Kidney (tissue), 14 donors: Measurements from ENCODE around the gene MAML1. TPM values are rescaled to one million over a fixed set of nuclear protein-coding genes. Genes with fewer than 3 reads are reported as not detected.

Source experiments
- DNase-seq, 5 donors: peaks; one replicate each; pipeline ENCODE4 v3.0.0-alpha.2; 2013 to 2020
- FAIRE-seq: peaks from 2 replicates; lab custom pipeline; 2012; peaks lifted over from hg19 to GRCh38; lab: Jason Lieb, UNC
- H3K27ac ChIP-seq, 2 donors: one replicate each; pipeline ENCODE4 v1.7.0; 2013; ENCODE audit warnings: low read depth in 2 of 2, low read length in 2 of 2, inconsistent platforms in 1 of 2
- H3K27me3 ChIP-seq: one replicate; pipeline ENCODE4 v1.7.1; 2013; ENCODE audit warnings: low read length, inconsistent platforms; ENCODE audit not compliant: control insufficient read depth, insufficient read depth
- H3K36me3 ChIP-seq, 3 donors: one replicate each; pipeline versions ENCODE4 v1.7.0 to v1.7.1; 2013; ENCODE audit warnings: low read length in 3 of 3, control low read depth in 1 of 3, inconsistent platforms in 1 of 3; ENCODE audit not compliant: insufficient read depth in 3 of 3, control insufficient read depth in 2 of 3
- H3K4me1 ChIP-seq, 3 donors: one replicate each; pipeline versions ENCODE4 v1.7.0 to v1.7.1; 2013; ENCODE audit warnings: low read length in 3 of 3, inconsistent platforms in 1 of 3, low read depth in 1 of 3; ENCODE audit not compliant: control insufficient read depth in 2 of 3, insufficient read depth in 2 of 3
- H3K4me3 ChIP-seq, 3 donors: one replicate each; pipeline versions ENCODE4 v1.7.0 to v1.8.1; 2013; ENCODE audit warnings: low read length in 3 of 3, control low read depth in 1 of 3, inconsistent platforms in 1 of 3
- H3K9ac ChIP-seq, 3 donors: one replicate each; pipeline versions ENCODE4 v1.7.0 to v1.7.1; 2013; ENCODE audit warnings: low read length in 3 of 3, control low read depth in 1 of 3, inconsistent platforms in 1 of 3
- H3K9me3 ChIP-seq, 3 donors: one replicate each; pipeline versions ENCODE4 v1.7.0 to v1.7.1; 2013; ENCODE audit warnings: low read length in 3 of 3, control low read depth in 1 of 3, inconsistent platforms in 1 of 3; ENCODE audit not compliant: control insufficient read depth in 2 of 3, insufficient read depth in 1 of 3
- CTCF ChIP-seq: IDR thresholded peaks from 3 replicates; pipeline ENCODE4 v1.5.1; 2012; ENCODE audit warnings: mild to moderate bottlenecking, moderate library complexity, borderline replicate concordance; ENCODE audit not compliant: insufficient read depth; ENCODE audit errors: extremely low read depth
- intact Hi-C: fragments of 100-400 bp; cut with DNase I; formaldehyde crosslinking; loops from one replicate; pipeline ENCODE4 v1.11.1; 2022
- polyA plus RNA-seq: library from polyadenylated mRNA; stranded (reverse); fragments of 350-450 nt; fragmentation: Illumina TruSeq; extraction: RNeasy Lipid Tissue Mini Kit (QIAGEN cat#74804); gene quantifications from one replicate; pipeline ENCODE4 v1.2.3, GENCODE V29; 2014; ENCODE audit warnings: low read depth, low replicate concordance; ENCODE audit not compliant: insufficient read depth
- total RNA-seq: library from RNA; stranded (reverse); fragmentation: NEBNext Ultra II Directional; extraction: Animal tissue kit (Norgen Biotek cat#: 25700); gene quantifications from one replicate; pipeline ENCODE4 v1.2.1, GENCODE V29; 2021
- donor health status: control.
- donor health status: control.
- donor health status: control.
- donor health status: control.
- donor health status: control.
- donor health status: DM: yes; HTN: yes; CAD: no.
- donor health status: Normal renal cell carcinoma (clear cell type).

The MAML1 gene
- total and polyA plus RNA-seq, 2 donors from 2014 or later = 5.3 to 26.8 TPM

GRCh38 chr5:179820483-179821297 is 88.1 kb downstream of the MAML1 start, which contains the start of gene SQSTM1:
Gene SQSTM1, plus strand, starts transcription at chr5:179820905. Its CDS starts 32 bp downstream, at chr5:179820937.
- no peak for FAIRE-seq
- Histone ChIP-seq H3K27ac (peak within 1 kb of the TSS; percentile 99 to 100), H3K4me1 (peaks cover 0 to 54% (median 50%) of the 10 kb centered on the region in 3 donors), H3K27me3 (no peaks in the 10 kb centered on the region), H3K9ac (peak within 1 kb of the TSS; percentile 85 to 99 (median 93)), H3K9me3 (no peaks in the 10 kb centered on the region), H3K4me3 (peak within 1 kb of the TSS; percentile 77 to 93 (median 84)), H3K36me3 (peaks cover 3 to 24% (median 15%) of the 10 kb centered on the region in 3 donors)
- peak; percentile 84 to 96 (median 93) for DNase-seq
- TF ChIP-seq CTCF = no peak
- intact Hi-C loops = no loop called here

- Histone ChIP-seq H3K4me1 (peaks cover 0 to 55% (median 53%) of the 10 kb centered on the region in 3 donors), H3K4me3 (peak overlapping the region; percentile 77 to 93 (median 84)), H3K27me3 (no peaks in the 10 kb centered on the region), H3K9ac (peak overlapping the region; percentile 85 to 99 (median 93)), H3K36me3 (peaks cover 3 to 31% (median 17%) of the 10 kb centered on the region in 3 donors), H3K9me3 (no peaks in the 10 kb centered on the region), H3K27ac (peak overlapping the region; percentile 99 to 100)
- TF ChIP-seq CTCF = no peak
- intact Hi-C loops = no loop called here
- peak; percentile 93 to 99 (median 95) for DNase-seq
- peak; percentile 17 for FAIRE-seq
Observed at GRCh38 chr5:179821298-179822058, 88.9 kb downstream of the MAML1 start.

- intact Hi-C loops = no loop called here
- Histone ChIP-seq H3K4me3 (peak overlapping the region; percentile 77 to 93 (median 84)), H3K27me3 (no peaks in the 10 kb centered on the region), H3K4me1 (peaks cover 0 to 54% (median 53%) of the 10 kb centered on the region in 3 donors), H3K27ac (peak overlapping the region; percentile 99 to 100), H3K9ac (peak overlapping the region; percentile 59 to 99 (median 85)), H3K9me3 (no peaks in the 10 kb centered on the region), H3K36me3 (peaks cover 3 to 36% (median 21%) of the 10 kb centered on the region in 3 donors)
- FAIRE-seq (no peak), DNase-seq (no peak)
- TF ChIP-seq CTCF = no peak
Observed at GRCh38 chr5:179822059-179822432, 89.4 kb downstream of the MAML1 start.
